ENCODE measurements around the gene BBLN.
A peak's percentile ranks its signal among the peaks of the same experiment; 100 is the strongest.

Gene BBLN

GRCh38 chr9:128124873-128125579, 35.0 kb upstream of the BBLN start:
- TF ChIP-seq, protein P1, sequence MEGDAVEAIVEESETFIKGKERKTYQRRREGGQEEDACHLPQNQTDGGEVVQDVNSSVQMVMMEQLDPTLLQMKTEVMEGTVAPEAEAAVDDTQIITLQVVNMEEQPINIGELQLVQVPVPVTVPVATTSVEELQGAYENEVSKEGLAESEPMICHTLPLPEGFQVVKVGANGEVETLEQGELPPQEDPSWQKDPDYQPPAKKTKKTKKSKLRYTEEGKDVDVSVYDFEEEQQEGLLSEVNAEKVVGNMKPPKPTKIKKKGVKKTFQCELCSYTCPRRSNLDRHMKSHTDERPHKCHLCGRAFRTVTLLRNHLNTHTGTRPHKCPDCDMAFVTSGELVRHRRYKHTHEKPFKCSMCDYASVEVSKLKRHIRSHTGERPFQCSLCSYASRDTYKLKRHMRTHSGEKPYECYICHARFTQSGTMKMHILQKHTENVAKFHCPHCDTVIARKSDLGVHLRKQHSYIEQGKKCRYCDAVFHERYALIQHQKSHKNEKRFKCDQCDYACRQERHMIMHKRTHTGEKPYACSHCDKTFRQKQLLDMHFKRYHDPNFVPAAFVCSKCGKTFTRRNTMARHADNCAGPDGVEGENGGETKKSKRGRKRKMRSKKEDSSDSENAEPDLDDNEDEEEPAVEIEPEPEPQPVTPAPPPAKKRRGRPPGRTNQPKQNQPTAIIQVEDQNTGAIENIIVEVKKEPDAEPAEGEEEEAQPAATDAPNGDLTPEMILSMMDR (IDR thresholded peaks at IDR 0.05; ENCODE audit: borderline replicate concordance, control extremely low read depth, extremely low read depth, insufficient read depth, missing control alignments), result peak; percentile 62
- in situ Hi-C loops (cut with MboI; ENCODE audit: low sequenced_read_pairs, unreplicated experiment), result no loop called here
- no peak for DNase-seq (ENCODE audit: low spot score)

DNA sequence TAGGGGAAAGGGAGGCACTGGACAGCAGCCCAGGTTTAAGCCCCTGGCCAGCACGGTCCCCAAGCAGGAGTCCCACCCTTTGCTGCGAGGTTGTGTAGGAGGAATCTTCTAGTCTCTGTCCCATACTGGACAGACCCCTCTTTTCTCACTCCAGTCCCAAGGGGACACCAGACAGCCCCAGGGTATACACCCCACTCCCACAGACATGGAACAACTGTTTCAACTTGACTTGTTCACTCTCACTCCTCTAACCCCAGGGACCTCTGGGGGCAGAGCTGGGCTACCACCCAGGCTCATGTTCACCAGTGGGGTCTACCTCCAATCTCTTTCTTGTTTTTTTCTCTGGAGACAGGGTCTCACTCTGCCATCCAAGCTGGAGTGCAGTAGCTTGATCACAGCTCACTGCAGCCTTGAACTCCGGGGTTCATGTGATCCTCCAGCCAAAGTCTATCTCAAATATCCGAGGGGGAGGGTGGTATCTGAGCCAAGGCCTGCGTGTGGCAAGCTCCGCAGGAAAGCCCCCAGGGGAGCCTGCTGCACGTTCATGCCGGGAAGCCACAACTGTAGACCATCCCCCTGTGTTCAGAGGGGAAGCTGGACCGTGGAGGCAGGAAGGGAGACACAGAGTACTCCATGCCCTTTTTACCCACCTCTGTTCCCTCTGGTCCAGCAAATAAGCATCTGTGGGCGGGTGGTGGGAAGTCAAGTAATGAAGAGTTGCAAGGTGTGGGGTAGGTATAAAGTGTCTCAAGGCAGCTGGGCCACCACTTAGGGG, 34.3 kb upstream of the BBLN start:
- TF ChIP-seq, protein P1 (IDR thresholded peaks at IDR 0.05; ENCODE audit: borderline replicate concordance, control extremely low read depth, extremely low read depth, insufficient read depth, missing control alignments), result no peak
- in situ Hi-C loops (cut with MboI; ENCODE audit: low sequenced_read_pairs, unreplicated experiment), result no loop called here
- no peak for DNase-seq (ENCODE audit: low spot score)

DNA sequence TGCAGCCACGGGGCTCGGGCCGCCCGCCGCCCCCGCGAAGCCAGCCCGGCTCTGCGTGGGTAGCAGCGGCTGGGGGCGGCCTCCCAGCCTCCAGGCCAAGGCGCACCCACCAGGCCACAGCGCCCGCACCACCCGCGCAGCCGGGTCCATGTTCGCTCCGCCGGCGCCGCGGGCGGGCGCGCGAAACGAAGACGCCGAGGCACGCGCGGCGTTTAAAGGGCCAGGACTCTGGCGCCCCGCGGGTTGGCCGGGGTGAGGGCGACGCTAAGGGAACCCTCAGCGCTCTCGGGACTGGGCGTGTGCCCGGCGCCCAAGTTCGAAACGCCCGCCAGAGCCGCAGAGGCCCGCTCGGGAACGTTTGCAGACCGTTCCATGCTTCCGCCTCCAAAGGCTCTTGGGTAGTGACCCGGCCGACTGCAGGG, 32.5 kb upstream of the BBLN start, which contains the start of gene PTGES2:
TSS of gene PTGES2 (minus strand) at position 162 of the 422 bp plus-strand sequence. CDS start at position 150, 12 bp downstream.
- in situ Hi-C loops (cut with MboI; ENCODE audit: low sequenced_read_pairs, unreplicated experiment), result no loop called here
- TF ChIP-seq, protein P1 (IDR thresholded peaks at IDR 0.05; ENCODE audit: borderline replicate concordance, control extremely low read depth, extremely low read depth, insufficient read depth, missing control alignments), result no peak
- DNase-seq (ENCODE audit: low spot score), result peak; percentile 82

GRCh38 chr9:128127990-128128835, 31.9 kb upstream of the BBLN start:
- in situ Hi-C loops (cut with MboI; ENCODE audit: low sequenced_read_pairs, unreplicated experiment), result no loop called here
- peak; percentile 92 for DNase-seq (ENCODE audit: low spot score)
- TF ChIP-seq, protein P1 (IDR thresholded peaks at IDR 0.05; ENCODE audit: borderline replicate concordance, control extremely low read depth, extremely low read depth, insufficient read depth, missing control alignments), result no peak

DNA sequence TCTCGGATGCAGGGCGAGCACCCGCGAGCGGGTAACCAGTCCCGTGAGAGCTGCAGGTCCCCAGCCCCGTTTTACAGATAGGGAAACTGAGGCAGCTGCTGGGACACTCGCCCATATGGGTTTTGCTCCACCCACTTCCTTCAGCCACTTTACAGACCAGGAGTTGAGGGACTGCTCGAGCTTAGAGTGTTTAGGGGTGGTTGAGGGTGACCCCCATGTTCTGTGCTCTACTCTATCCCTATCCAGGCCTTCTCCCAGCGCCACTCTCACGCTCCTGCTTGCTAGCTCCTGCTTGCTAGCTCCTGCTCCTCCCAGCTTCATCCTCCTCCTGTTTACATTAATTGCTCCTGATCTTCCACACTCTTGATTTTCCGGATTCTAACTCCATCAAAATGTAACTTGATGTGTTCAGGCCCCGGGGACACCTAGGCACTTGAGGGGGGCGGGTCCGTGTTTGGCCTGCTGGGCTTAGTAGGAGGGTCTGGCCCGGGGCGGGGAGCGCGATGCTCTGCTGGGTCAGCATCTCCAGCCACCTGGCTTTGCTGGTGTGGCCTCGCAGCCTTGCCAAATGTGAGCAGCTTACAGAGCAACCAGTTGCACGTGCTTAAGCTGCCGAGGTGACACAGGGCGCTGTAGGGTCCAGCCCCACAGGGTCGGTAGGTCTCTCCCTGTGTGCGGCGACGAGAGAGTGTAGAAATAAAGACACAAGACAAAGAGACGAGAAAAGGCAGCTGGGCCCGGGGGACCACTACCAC, 31.1 kb upstream of the BBLN start:
- in situ Hi-C loops (cut with MboI; ENCODE audit: low sequenced_read_pairs, unreplicated experiment), result no loop called here
- no peak for DNase-seq (ENCODE audit: low spot score)
- TF ChIP-seq, protein P1 (IDR thresholded peaks at IDR 0.05; ENCODE audit: borderline replicate concordance, control extremely low read depth, extremely low read depth, insufficient read depth, missing control alignments), result no peak

Measured in GM13976 (cell line).